Endothelial cell of umbilical vein (primary cell): ENCODE results near the gene LRRC59. TPM values are rescaled to one million over a fixed set of nuclear protein-coding genes. Genes with fewer than 3 reads are reported as not detected.

Experiments used
- BruUV-seq: library from RNA; stranded (reverse); fragments of 400-500 nt; replicated peaks from 2 replicates; lab custom pipeline; 2021; lab: Mats Ljungman, UMichigan
- CTCF ChIA-PET: fragments of 300-600, 350-600 bp; sonication (Branson Sonifier 250); formaldehyde crosslinking; loops from one replicate; lab custom pipeline; 2021; ENCODE audit warnings: antibody characterized with exemption, inconsistent platforms; lab: Charles Lee
- POLR2A ChIA-PET: fragments of 300-600, 350-600 bp; sonication (Branson Sonifier 250); formaldehyde crosslinking; loops from one replicate; lab custom pipeline; 2021; ENCODE audit warnings: antibody characterized with exemption, inconsistent platforms; lab: Charles Lee
- DNase-seq: peaks from one replicate; pipeline ENCODE4 v3.0.0-alpha.2; 2011; ENCODE audit warnings: low read depth, low spot score
- FAIRE-seq: peaks from 2 replicates; lab custom pipeline; 2011; peaks lifted over from hg19 to GRCh38; lab: Jason Lieb, UNC
- H2AFZ ChIP-seq: 2 replicates; pipeline ENCODE4 v1.6.0; 2012; ENCODE audit warnings: low read depth, low read length, control low read depth, inconsistent platforms
- H3K27ac ChIP-seq: 2 replicates; pipeline ENCODE4 v1.5.1; 2011; ENCODE audit warnings: low read depth, mild to moderate bottlenecking, control low read depth, low read length, moderate library complexity; ENCODE audit not compliant: insufficient read depth
- H3K27me3 ChIP-seq, 2 experiments: 2 replicates each; pipeline versions ENCODE4 v1.6.0 to v1.6.1; 2011; ENCODE audit warnings: low read length in 2 of 2, mixed read lengths in 1 of 2; ENCODE audit not compliant: control insufficient read depth in 2 of 2, insufficient read depth in 2 of 2
- H3K36me3 ChIP-seq, 2 experiments: 2 replicates in 1 of 2; 3 replicates in 1 of 2; pipeline ENCODE4 v1.5.1; 2011; ENCODE audit warnings: low read length in 2 of 2, mild to moderate bottlenecking in 1 of 2, moderate library complexity in 1 of 2; ENCODE audit not compliant: control insufficient read depth in 2 of 2, insufficient read depth in 2 of 2; ENCODE audit errors: extremely low read depth in 1 of 2
- H3K4me1 ChIP-seq: 3 replicates; pipeline ENCODE4 v1.5.1; 2011; ENCODE audit warnings: mild to moderate bottlenecking, low read length; ENCODE audit not compliant: control insufficient read depth, insufficient read depth; ENCODE audit errors: extremely low read depth
- H3K4me2 ChIP-seq: 2 replicates; pipeline ENCODE4 v1.6.1; 2011; ENCODE audit warnings: low read length, control low read depth, mixed read lengths; ENCODE audit not compliant: insufficient read depth
- H3K4me3 ChIP-seq, 3 experiments: fragments of 200-600 bp in 1 of 3; sonication (generic), shearing (Covaris generic) in 1 of 3; replicated peaks in 1 of 3; 2 replicates each; pipeline ENCODE4 v1.5.1; 2011 to 2016; ENCODE audit warnings: control low read depth in 3 of 3, low read length in 3 of 3, mild to moderate bottlenecking in 2 of 3, inconsistent platforms in 1 of 3, low read depth in 1 of 3, moderate library complexity in 1 of 3; ENCODE audit not compliant: insufficient read depth in 1 of 3
- H3K79me2 ChIP-seq: 2 replicates; pipeline ENCODE4 v1.6.0; 2012; ENCODE audit warnings: low read length, inconsistent platforms; ENCODE audit not compliant: control insufficient read depth, insufficient read depth
- H3K9ac ChIP-seq: replicated peaks from 2 replicates; pipeline ENCODE3; 2011; ENCODE audit warnings: low read length, control low read depth; ENCODE audit not compliant: insufficient read depth; ENCODE audit errors: extremely low read depth
- H3K9me1 ChIP-seq: replicated peaks from 3 replicates; pipeline ENCODE4 v1.6.0; 2011; ENCODE audit warnings: mild to moderate bottlenecking, low read length; ENCODE audit not compliant: control insufficient read depth, insufficient read depth; ENCODE audit errors: extremely low read depth
- H3K9me3 ChIP-seq: replicated peaks from 2 replicates; pipeline ENCODE4 v1.5.1; 2012; ENCODE audit warnings: low read length, inconsistent platforms; ENCODE audit not compliant: control insufficient read depth, insufficient read depth
- H4K20me1 ChIP-seq: replicated peaks from 2 replicates; pipeline ENCODE3; 2011; ENCODE audit warnings: mild to moderate bottlenecking, low read length; ENCODE audit not compliant: control insufficient read depth, insufficient read depth; ENCODE audit errors: extremely low read depth
- EZH2 ChIP-seq: IDR thresholded peaks from 2 replicates; pipeline ENCODE4 v1.6.1; 2012; ENCODE audit warnings: borderline replicate concordance, low read depth, mild to moderate bottlenecking, moderate library complexity, low read length, inconsistent platforms; ENCODE audit not compliant: severe bottlenecking
- FOS ChIP-seq: IDR thresholded peaks from 2 replicates; pipeline ENCODE4 v1.6.1; 2011; ENCODE audit warnings: mild to moderate bottlenecking, low read length, moderate library complexity, borderline replicate concordance; ENCODE audit not compliant: insufficient read depth
- GATA2 ChIP-seq: IDR thresholded peaks from 2 replicates; pipeline ENCODE4 v1.7.0; 2011; ENCODE audit warnings: low read depth, mild to moderate bottlenecking, moderate library complexity, mixed read lengths, low read length; ENCODE audit not compliant: insufficient read length, insufficient read depth
- JUN ChIP-seq: IDR thresholded peaks from 2 replicates; pipeline ENCODE4 v1.6.1; 2011; ENCODE audit warnings: borderline replicate concordance, low read depth; ENCODE audit not compliant: insufficient read length, insufficient read depth
- MYC ChIP-seq: IDR thresholded peaks from one replicate; pipeline ENCODE4 v1.6.1; 2011; ENCODE audit warnings: mild to moderate bottlenecking, low read depth, low read length
- POLR2A ChIP-seq: IDR thresholded peaks from 2 replicates; pipeline ENCODE4 v1.6.1; 2012; ENCODE audit warnings: low read depth, mild to moderate bottlenecking, control low read depth, low read length
- POLR2AphosphoS5 ChIP-seq: IDR thresholded peaks from 2 replicates; pipeline ENCODE4 v1.6.1; 2012; ENCODE audit warnings: low read depth, mild to moderate bottlenecking, control low read depth, low read length, moderate library complexity; ENCODE audit not compliant: insufficient read depth
- dilution Hi-C: fragments of 300-500 bp; cut with MboI; formaldehyde crosslinking; loops from one replicate; pipeline ENCODE4 v1.15.0; 2019; ENCODE audit warnings: low sequenced_read_pairs; ENCODE audit not compliant: extremely low pct_ligation_motif_present
- intact Hi-C: fragments of 100-400 bp; cut with micrococcal nuclease; formaldehyde crosslinking; loops from one replicate; pipeline ENCODE4 v1.10.0; 2022
- polyA plus RNA-seq, 4 experiments: library from polyadenylated mRNA; depleted of rRNA in 3 of 4; stranded (reverse) in 3 of 4; unstranded in 1 of 4; fragments of >200 nt; gene quantifications; 2 replicates each; pipeline versions ENCODE4 v1.2.1 to v1.2.3, GENCODE V29; 2011 to 2012; ENCODE audit warnings: missing spikeins in 1 of 4
- total RNA-seq: library from RNA; stranded (reverse); gene quantifications from 2 replicates; pipeline ENCODE4 v1.2.3, GENCODE V29; 2021
- TF ChIP-seq, protein P1 (sequence below), 2 donors: IDR thresholded peaks; 1 replicate in 1 of 2; 2 replicates in 1 of 2; pipeline ENCODE4 v1.5.1; 2011; ENCODE audit warnings: low read length in 2 of 2, mild to moderate bottlenecking in 2 of 2, moderate library complexity in 2 of 2, control low read depth in 1 of 2, inconsistent platforms in 1 of 2, low read depth in 1 of 2; ENCODE audit not compliant: insufficient read depth in 1 of 2; ENCODE audit errors: extremely low read depth in 1 of 2
- TF ChIP-seq, protein P2 (sequence below): IDR thresholded peaks from 2 replicates; pipeline ENCODE4 v1.6.1; 2011; ENCODE audit not compliant: insufficient read depth, insufficient read length

LRRC59 gene
- total and polyA plus RNA-seq, 2 donors (not counting 3 experiments of a cell fraction or from before 2014, with no cell fraction given) = 93.9 to 183 TPM

DNA sequence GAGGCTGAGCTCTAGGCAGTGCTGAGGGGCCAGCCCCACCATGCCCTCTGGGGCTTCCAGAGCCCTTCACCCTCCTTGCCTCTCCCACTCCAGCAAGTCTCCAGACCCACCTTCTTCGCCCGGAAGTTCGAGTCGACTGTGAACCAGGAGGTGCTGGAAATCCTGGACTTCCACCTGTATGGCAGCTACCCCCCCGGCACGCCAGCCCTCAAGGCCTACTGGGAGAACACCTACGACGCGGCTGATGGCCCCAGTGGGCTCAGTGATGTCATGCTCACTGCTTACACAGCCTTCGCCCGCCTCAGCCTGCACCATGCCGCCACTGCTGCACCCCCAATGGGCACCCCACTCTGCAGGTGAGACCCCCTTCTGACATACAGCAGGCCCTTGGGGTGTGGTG lies 40.9 kb downstream of the LRRC59 start:
- Histone ChIP-seq H3K27me3 (no peaks in the 10 kb centered on the region), H3K27ac (no peak overlapping the region), H3K4me1 (no peaks in the 10 kb centered on the region), H3K9me1 (no peaks in the 10 kb centered on the region), H4K20me1 (no peaks in the 10 kb centered on the region), H3K79me2 (no peaks in the 10 kb centered on the region), H3K4me3 (no peak overlapping the region), H3K36me3 (peaks cover 3 to 39% of the 10 kb centered on the region in 2 experiments), H2AFZ (no peak overlapping the region), H3K4me2 (no peak overlapping the region), H3K9me3 (no peaks in the 10 kb centered on the region), H3K9ac (no peak overlapping the region)
- ChIA-PET CTCF (no interaction called here), POLR2A (no interaction called here)
- TF ChIP-seq EZH2 (no peak), MYC (no peak), JUN (no peak), GATA2 (no peak), POLR2AphosphoS5 (no peak), POLR2A (no peak), FOS (no peak)
- TF ChIP-seq, protein P1, sequence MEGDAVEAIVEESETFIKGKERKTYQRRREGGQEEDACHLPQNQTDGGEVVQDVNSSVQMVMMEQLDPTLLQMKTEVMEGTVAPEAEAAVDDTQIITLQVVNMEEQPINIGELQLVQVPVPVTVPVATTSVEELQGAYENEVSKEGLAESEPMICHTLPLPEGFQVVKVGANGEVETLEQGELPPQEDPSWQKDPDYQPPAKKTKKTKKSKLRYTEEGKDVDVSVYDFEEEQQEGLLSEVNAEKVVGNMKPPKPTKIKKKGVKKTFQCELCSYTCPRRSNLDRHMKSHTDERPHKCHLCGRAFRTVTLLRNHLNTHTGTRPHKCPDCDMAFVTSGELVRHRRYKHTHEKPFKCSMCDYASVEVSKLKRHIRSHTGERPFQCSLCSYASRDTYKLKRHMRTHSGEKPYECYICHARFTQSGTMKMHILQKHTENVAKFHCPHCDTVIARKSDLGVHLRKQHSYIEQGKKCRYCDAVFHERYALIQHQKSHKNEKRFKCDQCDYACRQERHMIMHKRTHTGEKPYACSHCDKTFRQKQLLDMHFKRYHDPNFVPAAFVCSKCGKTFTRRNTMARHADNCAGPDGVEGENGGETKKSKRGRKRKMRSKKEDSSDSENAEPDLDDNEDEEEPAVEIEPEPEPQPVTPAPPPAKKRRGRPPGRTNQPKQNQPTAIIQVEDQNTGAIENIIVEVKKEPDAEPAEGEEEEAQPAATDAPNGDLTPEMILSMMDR (IDR thresholded peaks at IDR 0.05; ENCODE audit: extremely low read depth in 1 of 2, insufficient read depth in 1 of 2, low read depth in 1 of 2, low read length in 2 of 2) = no peak
- TF ChIP-seq, protein P2, sequence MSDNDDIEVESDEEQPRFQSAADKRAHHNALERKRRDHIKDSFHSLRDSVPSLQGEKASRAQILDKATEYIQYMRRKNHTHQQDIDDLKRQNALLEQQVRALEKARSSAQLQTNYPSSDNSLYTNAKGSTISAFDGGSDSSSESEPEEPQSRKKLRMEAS = no peak
- FAIRE-seq (no peak), DNase-seq (no peak)
- dilution Hi-C loops (no loop called here), intact Hi-C loops (no loop called here)
- no TSS peak for BruUV-seq
